Stimulated activated CD8-positive, alpha-beta memory T cell treated with anti-CD3 and anti-CD28 coated beads, Interleukin-4, amount 100 ng/mL, for 24 hours (primary cell): Measurements from ENCODE around the gene COX19.

Experiments used
- DNase-seq: peaks from one replicate; pipeline ENCODE4 v3.0.0-alpha.2; 2020; ENCODE audit warnings: low read depth

COX19 gene

DNA sequence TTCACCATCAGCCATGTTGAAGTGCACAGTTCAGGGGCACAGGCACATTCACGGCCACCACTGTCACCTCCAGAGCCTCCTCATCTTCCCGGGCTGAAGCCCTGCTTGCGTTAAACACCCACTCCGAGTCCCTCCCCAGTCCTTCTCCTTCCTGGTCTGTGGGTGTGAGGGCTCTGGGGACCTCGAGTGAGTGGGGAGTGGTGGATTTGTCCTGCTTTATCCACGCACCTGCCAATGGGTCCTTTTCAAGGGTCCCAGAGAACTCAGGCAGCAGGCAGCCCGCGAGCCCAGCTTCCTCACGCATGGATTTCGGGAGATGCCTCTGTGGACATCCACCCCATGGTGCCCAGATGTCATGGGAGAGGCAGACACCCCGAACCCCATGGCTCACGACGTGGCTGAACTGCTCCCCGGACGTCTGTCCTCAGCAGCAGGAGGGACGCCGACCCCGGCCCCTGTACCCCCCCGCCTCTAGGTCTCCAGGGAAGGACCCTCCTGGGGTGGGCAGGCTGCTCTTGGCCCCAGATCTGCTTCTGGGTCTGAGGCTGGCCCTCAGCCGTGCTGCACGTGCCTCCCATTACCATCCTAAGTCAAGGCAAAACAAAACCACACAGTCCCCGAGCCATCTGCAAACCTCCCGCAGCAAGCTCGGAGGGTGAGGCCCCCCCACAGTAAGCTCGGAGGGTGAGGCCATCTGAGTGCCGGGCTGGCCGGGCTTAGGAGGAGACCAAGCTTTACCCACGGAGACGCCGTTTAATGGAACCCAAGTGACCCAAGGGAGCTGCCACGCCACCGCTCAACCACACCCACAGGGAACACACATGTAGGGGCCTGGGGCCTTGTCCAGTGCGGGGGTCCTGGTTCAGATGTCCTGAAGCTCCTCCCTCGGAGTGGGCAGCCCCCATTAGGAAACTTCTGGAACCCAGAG, 16.6 kb upstream of the COX19 start:
- no peak for DNase-seq

DNA sequence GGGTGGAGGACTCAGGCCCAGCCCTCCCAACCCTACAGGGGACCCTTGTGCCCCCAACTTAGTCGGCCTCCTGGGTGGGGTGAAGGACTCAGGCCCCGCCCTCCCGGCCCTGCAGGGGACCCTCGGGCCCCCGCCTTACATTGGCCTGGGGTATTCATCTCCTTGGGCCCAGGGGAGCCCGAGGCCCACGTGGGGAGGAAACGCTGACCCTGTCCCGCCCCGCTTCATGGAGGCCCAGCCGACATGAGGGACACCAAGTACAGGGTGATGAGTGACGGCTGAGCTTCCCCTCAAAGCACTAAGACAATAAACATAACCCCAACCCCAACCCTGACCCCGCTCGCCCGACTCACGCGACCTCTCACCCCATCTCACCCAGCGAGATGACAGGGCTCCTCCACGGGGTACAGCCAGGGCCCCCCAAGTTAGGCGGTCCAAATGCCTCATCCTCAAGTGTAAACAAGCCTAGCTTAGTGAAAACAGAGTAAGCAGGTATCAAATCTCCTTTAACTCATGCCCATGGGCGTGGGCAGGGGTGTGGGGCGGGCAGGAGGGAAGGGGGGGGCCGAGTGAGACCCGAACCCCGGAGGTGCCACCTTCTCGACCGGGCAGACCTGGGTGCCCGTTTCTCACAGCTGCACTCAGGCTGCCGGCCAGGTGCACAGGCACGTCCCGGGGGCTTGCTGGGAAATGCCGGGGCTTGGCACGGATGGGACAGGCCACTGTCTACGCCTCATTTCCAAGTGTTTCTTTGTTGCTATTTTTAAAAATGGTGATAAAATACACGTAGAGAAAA, 15.8 kb upstream of the COX19 start:
- no peak for DNase-seq

DNA sequence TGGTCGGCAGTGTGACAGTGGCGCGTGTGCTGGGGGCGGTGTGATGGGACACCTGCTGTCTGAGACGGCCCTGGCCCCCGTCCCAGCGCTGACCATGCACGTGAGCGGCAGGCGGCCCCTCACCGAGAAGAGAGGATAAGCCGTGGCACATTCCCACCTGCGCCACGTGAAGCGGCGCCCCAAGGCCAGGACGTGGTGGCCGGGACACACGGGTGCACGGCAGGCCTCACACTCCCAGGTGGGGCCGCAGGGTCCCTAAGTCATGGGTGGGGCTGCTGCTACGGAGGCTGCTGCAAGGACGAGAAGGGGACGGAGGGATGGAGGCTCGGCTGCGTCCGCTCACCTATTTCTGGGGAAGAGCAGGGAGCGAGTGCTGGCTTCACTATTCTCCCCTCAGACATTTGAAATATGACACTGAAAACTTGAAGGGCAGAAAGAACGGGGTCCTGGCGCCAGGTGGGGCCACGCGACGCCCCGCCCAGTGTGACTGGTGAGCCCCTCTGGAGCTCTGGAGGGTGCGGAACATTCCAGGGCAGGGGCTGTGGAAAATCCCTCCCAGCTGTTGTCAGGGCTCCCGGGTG, 15.1 kb upstream of the COX19 start:
- DNase-seq: no peak

DNA sequence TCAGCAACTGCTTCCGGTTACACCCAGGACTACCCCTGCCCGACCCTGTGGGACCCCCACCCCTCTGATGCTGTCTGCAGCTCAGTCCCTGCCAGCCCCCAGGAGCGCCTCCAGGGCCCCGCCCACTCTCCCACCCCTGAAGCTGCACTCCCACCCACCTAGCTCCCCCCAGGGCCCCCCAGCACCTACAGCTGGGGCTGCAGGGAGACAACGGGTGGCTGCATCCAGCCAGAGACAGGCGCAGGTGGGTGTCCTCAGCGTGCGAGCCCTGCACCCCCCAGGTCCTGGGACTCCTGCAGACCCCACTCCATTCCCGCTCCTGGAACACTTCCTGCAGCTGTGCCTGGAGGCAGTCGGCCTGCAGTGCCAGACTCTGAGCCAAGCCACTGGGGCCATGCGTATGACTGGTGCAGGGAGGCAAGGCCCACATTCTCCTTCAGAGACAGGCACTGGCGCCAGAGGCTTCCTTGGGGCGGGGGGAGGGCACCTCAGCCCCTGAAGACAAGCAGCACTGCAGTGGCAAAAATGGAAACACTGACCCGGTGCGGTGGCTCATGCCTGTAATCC, 13.7 kb upstream of the COX19 start:
- no peak for DNase-seq

DNA sequence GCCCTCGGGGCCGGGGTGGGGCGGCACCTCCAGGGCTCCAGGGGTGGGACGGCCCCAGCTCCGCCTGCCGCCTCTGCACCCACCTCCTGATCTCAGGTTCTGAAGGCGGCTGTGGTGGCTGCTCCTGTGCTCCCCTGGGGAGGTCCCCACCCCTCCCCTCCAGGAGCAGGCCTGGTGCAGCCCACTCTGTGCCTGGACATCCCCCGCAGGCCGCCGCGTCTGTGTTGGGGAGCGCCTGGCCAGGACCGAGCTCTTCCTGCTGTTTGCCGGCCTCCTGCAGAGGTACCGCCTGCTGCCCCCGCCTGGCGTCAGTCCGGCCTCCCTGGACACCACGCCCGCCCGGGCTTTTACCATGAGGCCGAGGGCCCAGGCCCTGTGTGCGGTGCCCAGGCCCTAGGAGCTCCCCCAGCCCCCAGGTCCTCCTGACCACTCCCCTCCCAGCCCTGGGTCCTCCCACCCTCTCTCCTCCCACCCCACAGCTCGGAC, 13.1 kb upstream of the COX19 start:
- no peak for DNase-seq

DNA sequence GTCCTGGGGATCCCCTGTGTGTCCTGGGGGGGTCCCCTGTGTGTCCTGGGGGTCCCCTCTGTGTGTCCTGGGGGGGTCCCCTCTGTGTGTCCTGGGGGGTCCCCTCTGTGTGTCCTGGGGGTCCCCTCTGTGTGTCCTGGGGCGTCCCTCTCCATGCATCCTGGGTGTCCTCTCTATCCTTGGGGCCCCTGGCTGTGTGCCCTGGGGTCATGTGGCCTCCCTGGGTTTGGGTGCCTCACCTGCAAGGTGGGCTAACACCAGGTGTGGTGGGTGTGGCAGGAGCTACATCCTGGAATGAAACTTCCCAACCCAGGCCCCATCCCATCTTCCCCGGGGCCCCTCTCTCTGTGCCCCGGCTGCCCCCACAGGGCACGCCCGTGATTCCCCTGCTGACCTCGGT, 12.6 kb upstream of the COX19 start:
- no peak for DNase-seq

DNA sequence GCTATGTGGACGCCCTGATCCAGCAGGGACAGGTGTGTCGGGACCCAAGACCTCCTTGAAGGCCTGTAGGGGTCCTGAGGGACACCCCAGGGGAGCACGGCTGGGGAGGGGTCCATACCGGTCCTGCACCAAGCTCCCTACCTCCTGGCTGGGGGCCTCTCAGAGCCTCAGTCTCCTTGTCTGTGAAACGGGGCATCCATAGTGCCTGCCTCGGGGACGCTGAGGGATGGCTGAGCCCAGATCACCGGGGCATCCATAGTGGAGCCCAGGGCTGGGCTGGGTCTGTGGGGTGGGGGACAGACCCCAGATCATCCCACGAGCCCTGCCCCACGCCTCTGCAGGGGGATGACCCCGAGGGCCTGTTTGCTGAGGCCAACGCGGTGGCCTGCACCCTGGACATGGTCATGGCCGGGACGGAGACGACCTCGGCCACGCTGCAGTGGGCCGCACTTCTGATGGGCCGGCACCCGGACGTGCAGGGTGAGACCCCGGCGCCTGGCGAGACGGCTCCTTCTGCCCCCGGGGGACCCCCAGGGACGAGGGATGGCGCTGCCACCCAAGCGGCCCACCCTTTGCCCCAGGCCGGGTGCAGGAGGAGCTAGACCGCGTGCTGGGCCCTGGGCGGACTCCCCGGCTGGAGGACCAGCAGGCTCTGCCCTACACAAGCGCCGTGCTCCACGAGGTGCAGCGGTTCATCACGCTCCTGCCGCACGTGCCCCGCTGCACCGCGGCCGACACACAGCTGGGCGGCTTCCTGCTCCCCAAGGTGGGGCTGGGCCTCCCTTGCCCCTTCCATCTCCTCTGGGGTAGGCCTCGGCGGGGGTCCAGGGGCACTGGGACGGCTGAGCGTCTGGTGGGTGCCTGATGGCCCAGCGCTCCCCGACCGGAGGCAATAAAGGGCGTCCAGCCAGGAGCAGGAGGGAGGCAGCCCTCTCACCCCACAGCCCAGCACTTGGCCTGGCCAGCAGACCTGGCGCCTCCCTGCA, 11.7 kb upstream of the COX19 start:
- DNase-seq: no peak

DNA sequence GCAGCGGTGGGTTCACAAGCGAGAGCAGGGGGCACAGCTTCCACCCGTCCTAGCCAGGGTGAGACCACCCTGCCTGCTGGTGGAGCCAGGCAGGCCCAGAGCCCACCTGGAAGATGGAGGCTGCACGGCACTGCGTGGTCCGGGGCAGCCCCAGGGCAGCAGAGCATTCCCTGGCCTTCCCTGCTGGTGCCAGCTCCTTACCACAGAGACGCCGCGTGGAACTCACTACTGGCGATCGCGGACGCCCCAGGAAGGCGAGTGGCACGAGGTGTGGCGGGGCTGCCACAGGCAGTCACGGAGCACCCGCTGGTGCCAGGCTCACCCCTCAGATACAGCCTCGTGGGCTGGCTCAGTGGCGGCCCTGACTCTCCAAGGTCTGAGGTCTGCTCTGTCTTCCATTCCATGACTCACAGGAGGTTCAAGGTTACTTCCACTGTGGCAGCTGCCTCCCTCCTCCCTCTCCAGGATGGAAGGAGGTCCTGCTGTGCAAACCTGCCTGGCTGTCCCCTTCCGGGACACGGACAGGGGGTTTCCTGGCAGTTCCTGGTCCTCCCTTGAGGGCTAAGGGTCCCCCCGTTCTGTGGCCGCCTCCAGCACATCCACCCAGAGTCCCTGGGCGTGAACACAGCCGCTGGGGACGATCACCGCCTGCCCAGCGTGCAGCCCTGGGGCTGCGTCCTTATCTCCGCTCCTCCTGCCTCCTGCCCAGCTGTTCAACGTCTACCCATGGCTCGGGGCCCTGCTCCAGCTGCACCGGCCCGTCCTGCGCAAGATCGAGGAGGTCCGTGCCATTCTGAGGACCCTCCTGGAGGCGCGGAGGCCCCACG, 10.8 kb upstream of the COX19 start:
- no peak for DNase-seq

DNA sequence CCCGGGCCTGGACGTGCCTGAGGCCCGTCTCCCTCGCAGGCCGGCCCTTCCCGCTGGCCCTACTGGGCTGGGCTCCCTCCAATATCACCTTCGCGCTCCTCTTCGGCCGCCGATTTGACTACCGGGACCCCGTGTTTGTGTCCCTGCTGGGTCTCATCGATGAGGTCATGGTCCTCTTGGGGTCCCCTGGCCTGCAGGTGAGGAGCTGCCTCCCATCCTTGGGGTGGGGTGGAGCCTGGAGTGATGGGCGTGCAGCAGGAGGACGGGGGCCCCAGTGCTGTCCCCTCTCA, 9.7 kb upstream of the COX19 start:
- DNase-seq: no peak

DNA sequence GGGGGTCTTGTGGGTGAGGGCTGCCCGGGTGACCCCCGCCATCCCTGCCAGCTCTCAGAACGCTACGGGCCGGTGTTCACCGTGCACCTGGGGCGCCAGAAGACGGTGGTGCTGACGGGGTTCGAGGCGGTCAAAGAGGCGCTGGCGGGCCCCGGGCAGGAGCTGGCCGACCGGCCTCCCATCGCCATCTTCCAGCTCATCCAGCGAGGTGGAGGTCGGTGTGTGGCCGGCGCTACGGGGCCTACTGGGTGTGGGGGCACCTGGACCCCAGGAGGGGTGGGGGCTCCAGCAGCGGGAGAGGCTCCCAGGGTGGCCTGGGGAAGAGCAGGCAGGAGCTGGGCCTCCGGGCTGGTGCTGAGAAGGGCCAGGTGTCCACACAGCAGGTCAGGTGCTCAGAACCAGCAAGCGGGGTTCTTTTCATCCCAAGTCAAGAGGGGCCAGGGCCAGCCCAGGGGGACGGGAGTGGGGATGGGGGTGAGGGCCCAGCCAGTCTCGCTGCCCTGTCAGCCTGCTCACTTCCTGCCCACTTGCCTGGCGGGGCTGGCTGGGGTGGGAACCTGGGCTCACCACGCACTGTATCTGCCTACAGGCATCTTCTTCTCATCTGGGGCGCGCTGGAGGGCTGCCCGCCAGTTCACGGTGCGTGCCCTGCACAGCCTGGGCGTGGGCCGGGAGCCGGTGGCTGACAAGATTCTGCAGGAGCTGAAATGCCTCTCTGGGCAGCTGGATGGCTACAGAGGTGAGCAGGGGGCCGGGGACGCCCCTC, 9.2 kb upstream of the COX19 start:
- no peak for DNase-seq

DNA sequence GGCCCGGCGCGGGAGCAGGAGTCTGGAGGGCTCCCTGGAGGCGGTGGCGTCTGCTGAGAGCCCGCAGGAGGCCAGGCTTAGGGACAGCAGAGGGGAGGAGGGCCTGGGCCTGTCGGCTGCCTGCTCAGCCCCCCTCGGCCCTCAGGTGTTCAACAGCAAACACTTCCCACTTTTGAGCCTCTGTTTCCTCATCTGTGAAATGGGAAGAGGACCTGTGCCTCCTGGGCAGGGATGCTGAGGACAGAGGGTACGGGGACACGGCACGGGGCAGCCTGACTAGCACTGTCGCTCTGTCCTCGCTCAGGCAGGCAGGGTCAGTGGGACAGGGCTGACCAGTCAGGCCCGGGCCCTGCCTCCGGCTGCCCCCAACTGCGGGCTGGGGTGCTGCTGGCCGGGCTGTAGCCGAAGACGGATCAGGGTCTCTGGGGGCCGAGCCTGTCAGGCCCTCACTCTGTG, 8.3 kb upstream of the COX19 start:
- no peak for DNase-seq

DNA sequence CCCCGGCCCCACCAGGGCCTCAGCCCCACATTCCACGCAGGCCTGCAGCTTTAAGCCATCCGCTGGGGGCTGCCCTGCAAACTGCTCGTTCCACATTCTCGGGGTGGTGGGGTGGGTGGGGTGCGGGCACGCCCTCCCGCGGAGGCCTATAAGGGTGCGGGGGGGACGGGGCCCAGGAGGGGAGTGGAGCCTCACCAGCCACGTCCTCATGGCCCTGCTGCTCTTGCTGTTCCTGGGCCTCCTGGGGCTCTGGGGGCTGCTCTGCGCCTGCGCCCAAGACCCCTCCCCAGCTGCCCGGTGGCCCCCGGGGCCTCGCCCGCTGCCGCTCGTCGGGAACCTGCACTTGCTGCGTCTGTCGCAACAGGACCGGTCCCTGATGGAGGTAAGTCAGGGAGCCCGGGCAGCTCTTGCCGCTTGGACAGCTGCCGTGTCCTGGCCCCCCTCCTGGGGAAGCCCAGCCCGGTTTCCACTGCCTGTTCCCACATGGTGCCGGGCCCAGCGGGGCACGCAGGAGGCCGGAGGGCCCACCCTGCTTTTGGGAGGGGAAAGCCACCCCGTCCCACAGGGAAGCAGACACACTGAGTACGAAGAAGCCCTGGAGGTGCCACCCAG, 7.8 kb upstream of the COX19 start, which contains the start of gene CYP2W1:
CYP2W1 (plus strand) TSS at position 178 of the 612 bp plus-strand sequence; CDS start at position 209, 31 bp downstream.
- no peak for DNase-seq

DNA sequence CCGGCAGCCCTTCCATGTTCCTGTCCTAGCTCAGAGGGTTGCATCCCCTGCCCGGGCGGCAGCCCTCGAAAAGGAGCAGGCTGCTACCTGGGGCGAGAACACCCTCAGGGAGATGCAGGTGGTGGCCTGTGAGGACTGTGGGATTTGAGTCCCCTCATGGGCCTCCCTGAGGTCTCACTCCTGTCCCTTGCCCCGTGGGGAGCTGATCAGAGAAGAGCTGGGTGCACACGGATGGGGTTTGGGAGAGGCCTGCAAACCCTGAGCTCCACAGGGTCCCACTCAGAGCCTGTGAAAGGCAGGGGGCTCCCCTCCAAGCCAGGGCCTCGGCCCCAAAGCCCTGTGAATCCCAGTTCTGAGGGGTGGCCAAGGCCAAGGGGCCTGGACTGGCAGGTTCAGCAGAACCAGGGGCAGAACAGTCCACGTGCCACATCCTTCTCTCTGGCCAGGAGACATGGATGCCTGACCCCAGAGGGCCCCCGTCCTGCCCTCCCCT, 7.2 kb upstream of the COX19 start:
- DNase-seq: no peak

DNA sequence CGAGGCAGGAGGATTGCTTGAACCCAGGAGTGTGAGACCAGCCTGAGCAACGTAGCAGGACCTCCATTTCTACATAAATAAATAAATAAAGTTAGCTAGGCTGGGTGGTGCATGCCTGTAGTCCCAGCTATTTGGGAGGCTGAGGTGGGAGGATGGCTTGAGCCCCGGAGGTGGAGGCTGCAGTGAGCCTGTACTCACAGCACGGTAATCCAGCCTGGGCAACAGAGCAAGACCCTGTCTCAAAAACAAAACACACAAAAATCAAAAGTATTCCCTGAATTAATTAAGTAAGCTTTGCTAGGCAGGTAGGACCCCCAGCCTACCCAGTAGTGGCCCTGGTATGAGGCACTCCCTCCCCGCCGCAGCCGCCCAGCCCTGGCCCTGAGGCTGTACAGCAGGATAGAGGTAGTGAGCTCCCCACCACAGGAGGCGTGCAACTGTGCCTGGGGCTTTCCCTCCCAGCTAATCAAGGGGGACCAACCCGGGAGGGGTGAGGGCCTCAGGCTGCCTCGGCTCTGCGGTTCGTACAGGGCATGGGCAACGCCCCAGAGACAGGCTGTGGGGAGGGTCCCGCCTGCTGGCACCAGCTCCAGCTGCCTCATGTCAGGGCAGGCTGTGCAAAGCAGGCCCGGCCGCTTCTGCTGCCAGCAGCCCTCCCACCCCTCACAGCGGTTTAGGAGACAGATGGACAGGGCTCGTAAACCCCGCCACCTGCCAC, 6.6 kb upstream of the COX19 start:
- no peak for DNase-seq

DNA sequence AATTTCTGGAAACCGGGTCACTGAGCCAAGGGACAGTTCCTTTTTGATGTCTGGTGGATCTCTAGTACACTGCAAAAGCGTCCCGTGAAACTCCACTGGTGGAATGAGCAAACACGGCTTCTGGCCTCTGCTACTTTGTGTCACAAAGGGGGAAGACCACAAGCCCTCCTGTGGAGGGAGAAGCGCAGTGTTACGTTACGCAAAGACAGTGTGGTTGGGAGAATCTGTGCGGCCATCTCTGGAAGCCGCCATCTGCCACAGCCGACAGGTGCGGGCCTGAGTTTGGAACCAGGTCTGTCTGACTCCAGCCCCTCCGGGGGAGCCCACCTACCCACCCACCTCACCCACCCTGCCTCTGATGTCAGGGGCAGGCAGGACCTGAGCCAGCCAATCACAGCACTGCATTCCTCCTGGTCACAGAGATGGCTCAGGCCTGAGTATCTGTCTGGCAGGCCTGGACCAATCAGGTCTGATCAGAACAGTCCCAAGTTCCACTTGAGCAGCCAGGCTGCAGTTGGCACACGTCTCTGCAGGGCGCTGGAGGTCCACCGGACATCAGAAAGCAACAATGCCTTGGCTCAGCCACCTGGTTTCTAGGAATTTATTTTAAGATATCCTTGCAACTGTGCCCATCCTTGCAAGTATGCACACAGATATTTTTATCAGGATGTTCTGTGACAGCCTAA, 4.7 kb upstream of the COX19 start:
- DNase-seq: no peak

DNA sequence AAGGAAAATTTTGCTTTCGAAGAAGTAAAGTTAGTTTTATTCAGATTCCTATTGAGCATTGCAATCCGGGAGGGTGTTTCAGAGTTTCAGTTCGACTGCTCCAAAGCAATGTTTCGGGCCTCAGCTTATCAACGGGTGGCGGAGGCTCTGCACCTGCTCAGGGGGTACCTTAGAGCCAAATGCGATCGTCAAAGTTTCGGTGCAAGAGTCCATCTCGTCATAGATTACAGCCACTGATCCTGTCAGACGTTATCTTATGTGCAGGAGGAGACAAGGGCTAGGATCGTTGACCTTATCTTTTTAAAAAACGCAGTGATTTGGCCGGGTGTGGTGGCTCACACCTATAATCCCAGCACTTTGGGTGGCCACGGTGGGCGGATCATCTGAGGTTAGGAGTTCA, 3.8 kb upstream of the COX19 start:
- DNase-seq: no peak

DNA sequence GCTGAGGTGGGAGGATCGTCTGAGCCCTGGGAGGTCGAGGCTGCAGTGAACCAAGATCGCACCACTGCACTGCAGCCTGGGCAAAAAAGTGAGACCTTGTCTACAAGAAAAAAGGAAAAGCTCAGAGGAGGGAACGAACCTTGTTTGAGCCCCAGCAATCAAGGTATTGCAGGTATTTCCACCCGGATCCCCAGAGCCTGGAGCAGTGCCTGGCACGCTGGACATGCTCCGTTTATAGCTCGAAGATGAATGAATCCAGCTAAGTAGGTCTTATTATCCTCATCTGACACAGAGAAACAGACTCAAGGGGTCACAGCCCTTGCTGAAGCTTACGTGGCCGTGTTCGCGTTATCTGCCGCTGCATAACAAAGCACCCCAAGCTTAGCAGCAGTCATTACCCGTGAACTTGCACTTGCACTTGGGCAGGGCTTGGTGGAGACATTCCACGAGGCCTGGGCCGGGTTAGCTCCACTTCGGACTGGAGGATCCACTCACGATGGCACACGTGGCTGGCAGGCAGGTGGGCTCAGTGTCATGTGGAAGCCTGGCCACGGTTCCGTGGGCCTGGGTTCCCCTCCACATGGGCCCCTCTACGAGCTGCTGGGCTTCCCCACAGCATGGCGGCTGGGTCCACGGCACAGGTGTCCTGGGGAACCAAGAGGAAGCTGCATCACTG, 3.2 kb upstream of the COX19 start:
- DNase-seq: no peak
